Measurements from ENCODE around the gene BPIFB1. TPM values are rescaled to one million over a fixed set of nuclear protein-coding genes. Genes with fewer than 3 reads are reported as not detected.

The BPIFB1 gene
- total and polyA plus RNA-seq, 2 donors (not counting 1 experiment from before 2014, with no cell fraction given) = not detected

GRCh38 chr20:33337119-33337518 lies 54.1 kb downstream of the BPIFB1 start:
- H3K27ac ChIP-seq (ENCODE audit: insufficient read depth, low read length) = no peak overlapping the region
- H3K9me3 ChIP-seq (ENCODE audit: control insufficient read depth, insufficient read depth, low read depth, low read length) = no peaks in the 10 kb centered on the region
- no peak overlapping the region for H2AFZ ChIP-seq (ENCODE audit: low read length)
- no peaks in the 10 kb centered on the region for H3K27me3 ChIP-seq (ENCODE audit: control insufficient read depth, insufficient read depth, low read length)
- H3K4me2 ChIP-seq (ENCODE audit: extremely low read depth, insufficient read depth, low read length) = no peak overlapping the region
- H3K36me3 ChIP-seq (ENCODE audit: control insufficient read depth, insufficient read depth, low read length) = no peaks in the 10 kb centered on the region
- H3K79me2 ChIP-seq (ENCODE audit: control insufficient read depth, insufficient read depth, low read length) = no peaks in the 10 kb centered on the region
- no peaks in the 10 kb centered on the region for H4K20me1 ChIP-seq (ENCODE audit: control insufficient read depth, extremely low read depth, insufficient read depth, low read length)
- no peak for DNase-seq (ENCODE audit: low read depth in 2 of 2)
- TF ChIP-seq EZH2 (IDR thresholded peaks at IDR 0.05; ENCODE audit: low read length, missing control alignments) (no peak), CTCF (conservative IDR thresholded peaks at IDR 0.05 in 1 of 2, IDR thresholded peaks at IDR 0.05 in 1 of 2; ENCODE audit: low read depth in 1 of 2, low read length in 2 of 2) (no peak)
- no peak overlapping the region for H3K9ac ChIP-seq (ENCODE audit: insufficient read depth, low read length)
- H3K4me3 ChIP-seq (replicated peaks in 1 of 4; ENCODE audit: control extremely low read depth in 1 of 4, insufficient read depth in 1 of 4, low read depth in 3 of 4, low read length in 4 of 4) = no peak overlapping the region
- no peaks in the 10 kb centered on the region for H3K4me1 ChIP-seq (ENCODE audit: control insufficient read depth, extremely low read depth, insufficient read depth, low read length)

GRCh38 chr20:33337531-33338165 lies 54.6 kb downstream of the BPIFB1 start:
- DNase-seq (ENCODE audit: low read depth in 2 of 2) = no peak
- Histone ChIP-seq H3K9me3 (ENCODE audit: control insufficient read depth, insufficient read depth, low read depth, low read length) (no peaks in the 10 kb centered on the region), H3K79me2 (ENCODE audit: control insufficient read depth, insufficient read depth, low read length) (no peaks in the 10 kb centered on the region), H3K4me3 (replicated peaks in 1 of 4; ENCODE audit: control extremely low read depth in 1 of 4, insufficient read depth in 1 of 4, low read depth in 3 of 4, low read length in 4 of 4) (no peak overlapping the region), H3K27me3 (ENCODE audit: control insufficient read depth, insufficient read depth, low read length) (no peaks in the 10 kb centered on the region), H3K9ac (ENCODE audit: insufficient read depth, low read length) (no peak overlapping the region), H3K4me2 (ENCODE audit: extremely low read depth, insufficient read depth, low read length) (no peak overlapping the region), H2AFZ (ENCODE audit: low read length) (no peak overlapping the region), H3K36me3 (ENCODE audit: control insufficient read depth, insufficient read depth, low read length) (no peaks in the 10 kb centered on the region), H3K4me1 (ENCODE audit: control insufficient read depth, extremely low read depth, insufficient read depth, low read length) (no peaks in the 10 kb centered on the region), H4K20me1 (ENCODE audit: control insufficient read depth, extremely low read depth, insufficient read depth, low read length) (no peaks in the 10 kb centered on the region), H3K27ac (ENCODE audit: insufficient read depth, low read length) (no peak overlapping the region)
- TF ChIP-seq EZH2 (IDR thresholded peaks at IDR 0.05; ENCODE audit: low read length, missing control alignments) (no peak), CTCF (conservative IDR thresholded peaks at IDR 0.05 in 1 of 2, IDR thresholded peaks at IDR 0.05 in 1 of 2; ENCODE audit: low read depth in 1 of 2, low read length in 2 of 2) (no peak)

GRCh38 chr20:33338467-33339258 lies 55.6 kb downstream of the BPIFB1 start:
- Histone ChIP-seq H3K36me3 (ENCODE audit: control insufficient read depth, insufficient read depth, low read length) (no peaks in the 10 kb centered on the region), H3K9ac (ENCODE audit: insufficient read depth, low read length) (no peak overlapping the region), H4K20me1 (ENCODE audit: control insufficient read depth, extremely low read depth, insufficient read depth, low read length) (no peaks in the 10 kb centered on the region), H3K27ac (ENCODE audit: insufficient read depth, low read length) (no peak overlapping the region), H2AFZ (ENCODE audit: low read length) (no peak overlapping the region), H3K9me3 (ENCODE audit: control insufficient read depth, insufficient read depth, low read depth, low read length) (no peaks in the 10 kb centered on the region), H3K4me3 (replicated peaks in 1 of 4; ENCODE audit: control extremely low read depth in 1 of 4, insufficient read depth in 1 of 4, low read depth in 3 of 4, low read length in 4 of 4) (no peak overlapping the region), H3K4me2 (ENCODE audit: extremely low read depth, insufficient read depth, low read length) (no peak overlapping the region), H3K79me2 (ENCODE audit: control insufficient read depth, insufficient read depth, low read length) (no peaks in the 10 kb centered on the region), H3K4me1 (ENCODE audit: control insufficient read depth, extremely low read depth, insufficient read depth, low read length) (no peaks in the 10 kb centered on the region), H3K27me3 (ENCODE audit: control insufficient read depth, insufficient read depth, low read length) (no peaks in the 10 kb centered on the region)
- DNase-seq (ENCODE audit: low read depth in 2 of 2) = no peak
- TF ChIP-seq EZH2 (IDR thresholded peaks at IDR 0.05; ENCODE audit: low read length, missing control alignments) = no peak
- no peak for TF ChIP-seq CTCF (conservative IDR thresholded peaks at IDR 0.05 in 1 of 2, IDR thresholded peaks at IDR 0.05 in 1 of 2; ENCODE audit: low read depth in 1 of 2, low read length in 2 of 2)

Measured in fibroblast of lung (primary cell).